DMS 273 (cell line): ENCODE measurements around the gene PRDM10.

Experiments
- DNase-seq: peaks from one replicate; lab custom pipeline; 2025; ENCODE audit not compliant: unreplicated experiment; lab: John Stamatoyannopoulos, UW

PRDM10 gene

GRCh38 chr11:129852125-129852740 is 150.4 kb downstream of the PRDM10 start:
- no peak for DNase-seq
